WTC11 (cell line): Measurements from ENCODE around the gene GPR39. TPM values are rescaled to one million over a fixed set of nuclear protein-coding genes. Genes with fewer than 3 reads are reported as not detected.

ENCODE experiments used
- ATAC-seq: fragments of 200-7000 bp; cut with Tn5 transposase; 2 replicates; pipeline ENCODE4 v1.10.0; 2021; ENCODE audit warnings: mild to moderate bottlenecking, moderate library complexity
- CTCF ChIA-PET: fragments of 300-600 bp; sonication (Branson Sonifier 250); formaldehyde crosslinking; loops from one replicate; lab custom pipeline; 2021; ENCODE audit warnings: antibody characterized with exemption; lab: Charles Lee
- POLR2A ChIA-PET: fragments of 350-600 bp; sonication (Branson Sonifier 250); formaldehyde crosslinking; loops from one replicate; lab custom pipeline; 2021; ENCODE audit warnings: antibody characterized with exemption; lab: Charles Lee
- DNase-seq: peaks from one replicate; pipeline ENCODE4 v3.0.0; 2021; ENCODE audit warnings: low spot score
- H3K27ac Mint-ChIP-seq: 2 replicates; pipeline ENCODE4 v1.8.0; 2021; ENCODE audit warnings: mixed read lengths
- H3K27me3 Mint-ChIP-seq: 2 replicates; pipeline ENCODE4 v1.8.0; 2021; ENCODE audit warnings: low read depth, mild to moderate bottlenecking, moderate library complexity, mixed read lengths
- H3K36me3 Mint-ChIP-seq: 2 replicates; pipeline ENCODE4 v1.8.0; 2021; ENCODE audit warnings: mixed read lengths
- H3K4me1 Mint-ChIP-seq: 2 replicates; pipeline ENCODE4 v1.8.0; 2022; ENCODE audit warnings: mixed read lengths
- H3K4me3 Mint-ChIP-seq: 2 replicates; pipeline ENCODE4 v1.8.0; 2021; ENCODE audit warnings: mild to moderate bottlenecking, moderate library complexity, mixed read lengths
- H3K9me3 Mint-ChIP-seq: 2 replicates; pipeline ENCODE4 v1.8.0; 2021; ENCODE audit warnings: mixed read lengths
- CBFB ChIP-seq: sonication (generic); formaldehyde crosslinking; IDR thresholded peaks from 2 replicates; pipeline ENCODE4 v1.8.1; 2022; ENCODE audit warnings: mild to moderate bottlenecking, low read depth, missing genetic modification reagents
- CREM ChIP-seq: sonication (generic); formaldehyde crosslinking; IDR thresholded peaks from 2 replicates; pipeline ENCODE4 v1.8.1; 2022; ENCODE audit warnings: mild to moderate bottlenecking, missing genetic modification reagents, moderate library complexity
- FOXJ3 ChIP-seq: sonication (generic); formaldehyde crosslinking; IDR thresholded peaks from 2 replicates; pipeline ENCODE4 v1.9.0; 2021; ENCODE audit warnings: missing genetic modification reagents, mild to moderate bottlenecking, borderline replicate concordance
- GTF2I ChIP-seq: fragments of 250-450 bp; sonication (Bioruptor Pico); conservative IDR thresholded peaks from 2 replicates; pipeline ENCODE4 v1.4.0; 2021; ENCODE audit warnings: mild to moderate bottlenecking
- HMGA2 ChIP-seq: fragments of 250-450 bp; sonication (Bioruptor Pico); IDR thresholded peaks from 2 replicates; pipeline ENCODE4 v1.4.0; 2021; ENCODE audit warnings: mild to moderate bottlenecking, moderate library complexity
- JAZF1 ChIP-seq: fragments of 250-450 bp; sonication (Bioruptor Pico); IDR thresholded peaks from 2 replicates; pipeline ENCODE4 v1.9.0; 2021; ENCODE audit warnings: moderate library complexity, mild to moderate bottlenecking, inconsistent platforms
- KAT7 ChIP-seq: sonication (generic); formaldehyde crosslinking; IDR thresholded peaks from 2 replicates; pipeline ENCODE4 v1.8.1; 2023; ENCODE audit warnings: missing genetic modification reagents, mild to moderate bottlenecking, borderline replicate concordance
- MLX ChIP-seq: sonication (generic); formaldehyde crosslinking; IDR thresholded peaks from 2 replicates; pipeline ENCODE4 v1.8.1; 2023; ENCODE audit warnings: mild to moderate bottlenecking, missing genetic modification reagents, moderate library complexity
- NFATC4 ChIP-seq: fragments of 250-450 bp; sonication (Bioruptor Pico); IDR thresholded peaks from 2 replicates; pipeline ENCODE4 v1.9.0; 2021; ENCODE audit warnings: mild to moderate bottlenecking
- NFYB ChIP-seq: sonication (generic); formaldehyde crosslinking; conservative IDR thresholded peaks from 2 replicates; pipeline ENCODE4 v1.8.0; 2022; ENCODE audit warnings: low read depth, missing genetic modification reagents
- NR1H2 ChIP-seq: sonication (generic); formaldehyde crosslinking; IDR thresholded peaks from 2 replicates; pipeline ENCODE4 v1.9.0; 2021; ENCODE audit warnings: mild to moderate bottlenecking, moderate library complexity, missing genetic modification reagents
- NR3C1 ChIP-seq: sonication (generic); formaldehyde crosslinking; conservative IDR thresholded peaks from 2 replicates; pipeline ENCODE4 v1.8.1; 2023; ENCODE audit warnings: low read depth, mild to moderate bottlenecking, missing genetic modification reagents
- RELA ChIP-seq: sonication (generic); formaldehyde crosslinking; IDR thresholded peaks from 2 replicates; pipeline ENCODE4 v1.8.1; 2022; ENCODE audit warnings: missing genetic modification reagents, mild to moderate bottlenecking, borderline replicate concordance
- SMAD4 ChIP-seq: sonication (generic); formaldehyde crosslinking; IDR thresholded peaks from 2 replicates; pipeline ENCODE4 v1.8.0; 2022; ENCODE audit warnings: mild to moderate bottlenecking, missing genetic modification reagents
- SOX15 ChIP-seq: fragments of 250-450 bp; sonication (Bioruptor Pico); IDR thresholded peaks from 2 replicates; pipeline ENCODE4 v1.9.0; 2021; ENCODE audit warnings: mild to moderate bottlenecking
- ZBTB21 ChIP-seq: sonication (generic); formaldehyde crosslinking; IDR thresholded peaks from 2 replicates; pipeline ENCODE4 v1.8.1; 2023; ENCODE audit warnings: mild to moderate bottlenecking, missing genetic modification reagents, borderline replicate concordance
- ZNF138 ChIP-seq: sonication (generic); formaldehyde crosslinking; conservative IDR thresholded peaks from 2 replicates; pipeline ENCODE4 v1.8.1; 2022; ENCODE audit warnings: mild to moderate bottlenecking, moderate library complexity, missing genetic modification reagents
- ZNF219 ChIP-seq: sonication (generic); formaldehyde crosslinking; IDR thresholded peaks from 2 replicates; pipeline ENCODE4 v1.8.0; 2023; ENCODE audit warnings: missing genetic modification reagents, mild to moderate bottlenecking, borderline replicate concordance
- ZNF423 ChIP-seq: fragments of 250-450 bp; sonication (Bioruptor Pico); IDR thresholded peaks from 2 replicates; pipeline ENCODE4 v2.1.2; 2022; ENCODE audit warnings: mild to moderate bottlenecking, moderate library complexity
- total RNA-seq: library from RNA; stranded (reverse); gene quantifications from 3 replicates; pipeline ENCODE4 v1.2.3, GENCODE V29; 2021
- TF ChIP-seq, protein P1 (sequence below): sonication (generic); formaldehyde crosslinking; IDR thresholded peaks from 2 replicates; pipeline ENCODE4 v1.8.1; 2022; ENCODE audit warnings: mild to moderate bottlenecking, moderate library complexity, missing genetic modification reagents
- TF ChIP-seq, protein P2 (sequence below): sonication (generic); formaldehyde crosslinking; IDR thresholded peaks from 2 replicates; pipeline ENCODE4 v1.8.1; 2022; ENCODE audit warnings: low read depth, mild to moderate bottlenecking, moderate library complexity, missing genetic modification reagents, borderline replicate concordance

Gene GPR39
- total RNA-seq, 1 experiment from 2014 or later: 0.74 TPM

DNA sequence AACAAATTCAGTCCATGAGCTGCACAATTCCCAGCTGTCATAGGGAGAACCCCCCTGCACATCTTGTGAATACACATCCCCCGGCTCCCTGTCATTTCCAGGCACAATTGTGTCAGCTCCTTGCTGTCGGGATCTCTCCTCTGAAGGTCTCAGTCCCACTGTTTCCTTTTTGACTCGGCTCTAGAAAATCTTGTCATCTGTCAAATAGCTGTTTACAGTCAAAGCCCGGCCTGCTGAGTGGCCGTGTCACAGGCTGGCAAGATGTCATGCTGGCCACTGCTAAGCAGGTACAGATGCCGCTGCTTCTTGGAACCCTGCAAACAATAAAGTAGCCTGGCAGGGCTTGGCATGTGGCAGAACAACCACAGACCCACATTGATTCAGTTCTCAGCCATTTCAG lies 191.7 kb downstream of the GPR39 start (continued):
- TF ChIP-seq NFYB (no peak), ZNF219 (CRISPR knock-in tag) (no peak)

- Mint-ChIP-seq H3K36me3 (no peaks in the 10 kb centered on the region), H3K27ac (no peak overlapping the region), H3K4me1 (peaks cover 33% of the 10 kb centered on the region), H3K4me3 (no peak overlapping the region), H3K9me3 (no peaks in the 10 kb centered on the region; the same call in 1 of the 2 replicates), H3K27me3 (no peaks in the 10 kb centered on the region; the same call in 1 of the 2 replicates)
- ChIA-PET POLR2A (no interaction called here), CTCF (no interaction called here)
- TF ChIP-seq HMGA2 (CRISPR knock-in tag): no peak
- TF ChIP-seq SOX15: no peak
- no peak for TF ChIP-seq RELA
- TF ChIP-seq, protein P1, sequence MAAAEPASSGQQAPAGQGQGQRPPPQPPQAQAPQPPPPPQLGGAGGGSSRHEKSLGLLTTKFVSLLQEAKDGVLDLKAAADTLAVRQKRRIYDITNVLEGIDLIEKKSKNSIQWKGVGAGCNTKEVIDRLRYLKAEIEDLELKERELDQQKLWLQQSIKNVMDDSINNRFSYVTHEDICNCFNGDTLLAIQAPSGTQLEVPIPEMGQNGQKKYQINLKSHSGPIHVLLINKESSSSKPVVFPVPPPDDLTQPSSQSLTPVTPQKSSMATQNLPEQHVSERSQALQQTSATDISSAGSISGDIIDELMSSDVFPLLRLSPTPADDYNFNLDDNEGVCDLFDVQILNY (CRISPR knock-in tag): no peak
- no peak for TF ChIP-seq ZNF423 (CRISPR knock-in tag)
- TF ChIP-seq ZBTB21 (CRISPR knock-in tag): no peak
- TF ChIP-seq JAZF1 (CRISPR knock-in tag): no peak
- TF ChIP-seq MLX: no peak
- no peak for TF ChIP-seq KAT7 (CRISPR knock-in tag)
- TF ChIP-seq GTF2I: no peak
- DNase-seq: no peak
- no peak for ATAC-seq
Observed at GRCh38 chr2:132609101-132609890, 192.7 kb downstream of the GPR39 start.

DNA sequence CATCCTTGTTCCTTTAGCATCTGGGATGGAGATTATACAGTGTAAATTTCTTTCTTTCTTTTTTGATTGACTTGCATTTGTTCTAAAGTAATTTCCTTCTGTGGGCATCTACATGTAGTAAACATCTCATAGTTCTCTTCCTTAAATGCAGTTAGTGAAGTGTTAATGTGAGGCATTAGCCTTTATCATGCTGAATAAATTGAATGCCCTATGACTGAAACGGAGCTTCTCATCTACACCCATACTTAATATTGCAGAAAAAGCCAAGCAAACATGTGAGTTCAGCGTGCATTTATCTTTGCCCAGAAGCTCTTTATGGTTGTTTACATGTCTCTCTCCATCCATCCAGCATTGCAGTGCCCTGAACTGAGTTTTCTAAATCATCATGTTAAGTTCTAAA lies 195.1 kb downstream of the GPR39 start:
- Mint-ChIP-seq H3K36me3 (no peaks in the 10 kb centered on the region), H3K4me3 (no peak overlapping the region), H3K27ac (no peak overlapping the region), H3K9me3 (no peaks in the 10 kb centered on the region), H3K4me1 (peaks cover 20% of the 10 kb centered on the region), H3K27me3 (no peaks in the 10 kb centered on the region; the same call in 1 of the 2 replicates)
- ATAC-seq: no peak
- no peak for TF ChIP-seq CBFB
- no peak for TF ChIP-seq FOXJ3 (CRISPR knock-in tag)
- no peak for TF ChIP-seq SMAD4 (CRISPR knock-in tag)
- TF ChIP-seq NFATC4: no peak
- TF ChIP-seq HMGA2 (CRISPR knock-in tag): no peak
- TF ChIP-seq NR3C1 (CRISPR knock-in tag): no peak
- TF ChIP-seq CREM (CRISPR knock-in tag): no peak
- TF ChIP-seq, protein P2, sequence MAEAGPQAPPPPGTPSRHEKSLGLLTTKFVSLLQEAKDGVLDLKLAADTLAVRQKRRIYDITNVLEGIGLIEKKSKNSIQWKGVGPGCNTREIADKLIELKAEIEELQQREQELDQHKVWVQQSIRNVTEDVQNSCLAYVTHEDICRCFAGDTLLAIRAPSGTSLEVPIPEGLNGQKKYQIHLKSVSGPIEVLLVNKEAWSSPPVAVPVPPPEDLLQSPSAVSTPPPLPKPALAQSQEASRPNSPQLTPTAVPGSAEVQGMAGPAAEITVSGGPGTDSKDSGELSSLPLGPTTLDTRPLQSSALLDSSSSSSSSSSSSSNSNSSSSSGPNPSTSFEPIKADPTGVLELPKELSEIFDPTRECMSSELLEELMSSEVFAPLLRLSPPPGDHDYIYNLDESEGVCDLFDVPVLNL (CRISPR knock-in tag): no peak
- TF ChIP-seq ZNF219 (CRISPR knock-in tag): no peak
- TF ChIP-seq ZNF138: no peak
- TF ChIP-seq NR1H2 (CRISPR knock-in tag): no peak
- no peak for DNase-seq
- CTCF ChIA-PET: no interaction called here
- POLR2A ChIA-PET: interaction anchor here (0.6 kb wide), 2 partner anchors 13 to 118 kb away, joined by 3 to 4 read pairs; no protein-coding TSS in a partner anchor
